Pancreas (tissue), 10 donors: Measurements from ENCODE around the gene PTCD1. TPM values are rescaled to one million over a fixed set of nuclear protein-coding genes. Genes with fewer than 3 reads are reported as not detected.

Source experiments
- ATAC-seq, 4 donors: fragments of 200-7000 bp; cut with Tn5 transposase; one replicate each; pipeline versions ENCODE4 v1.8.0 to v1.9.1; 2020; ENCODE audit warnings: mild to moderate bottlenecking in 4 of 4, moderate library complexity in 4 of 4
- DNase-seq, 6 donors: peaks; one replicate each; pipeline ENCODE4 v3.0.0-alpha.2; 2020
- FAIRE-seq: peaks from 2 replicates; lab custom pipeline; 2012; peaks lifted over from hg19 to GRCh38; lab: Jason Lieb, UNC
- H3K27ac ChIP-seq, 4 donors: fragments of 200-600 bp; sonication (generic); 1 replicate in 3 of 4; 2 replicates in 1 of 4; pipeline versions ENCODE4 v1.5.0 to v1.8.0; 2020
- H3K27me3 ChIP-seq, 4 donors: fragments of 200-600 bp; one replicate each; pipeline ENCODE4 v1.8.0; 2021
- H3K36me3 ChIP-seq, 3 donors: fragments of 200-600 bp; sonication (generic) in 1 of 3; one replicate each; pipeline versions ENCODE4 v1.5.0 to v1.8.0; 2020 to 2021
- H3K4me1 ChIP-seq, 3 donors: fragments of 200-600 bp; one replicate each; pipeline ENCODE4 v1.8.0; 2021
- H3K4me3 ChIP-seq, 4 donors: fragments of 200-600 bp; sonication (generic) in 2 of 4; one replicate each; pipeline versions ENCODE4 v1.5.0 to v1.8.0; 2020 to 2021
- H3K9me3 ChIP-seq, 4 donors: fragments of 200-600 bp; one replicate each; pipeline ENCODE4 v1.8.0; 2021
- WGBS, 2 donors: extraction: QIAGEN DNeasy Blood & Tissue Kit; methylation state at CpG; one replicate each; pipeline ENCODE4 v1.1.7; 2013; 5-methylcytosine and 5-hydroxymethylcytosine counted together
- intact Hi-C, 3 donors: fragments of 100-400 bp; cut with DNase I; formaldehyde crosslinking; loops; one replicate each; pipeline versions ENCODE4 v1.11.1 to v1.14.2; 2022
- polyA plus RNA-seq, 2 donors: library from polyadenylated mRNA; stranded (reverse); fragments of 200-250 nt; gene quantifications; one replicate each; pipeline ENCODE4 v1.2.3, GENCODE V29; 2013
- total RNA-seq, 6 donors: library from RNA; stranded (reverse); fragmentation: NEBNext Ultra II Directional in 4 of 6; extraction: Animal tissue kit (Norgen Biotek cat#: 25700) in 4 of 6; gene quantifications; one replicate each; pipeline versions ENCODE4 v1.2.1 to v1.2.4, GENCODE V29; 2021 to 2023
- TF ChIP-seq, protein P1 (sequence below), 4 donors: fragments of 200-600 bp; sonication (generic) in 3 of 4; IDR thresholded peaks; one replicate each; pipeline versions ENCODE4 v1.5.0 to v1.8.0; 2021; ENCODE audit warnings: antibody characterized with exemption in 4 of 4
- donor health status: healthy with polysubstance abuse.
- donor health status: DM: no; HTN: no; CAD: no; lungs with moderate emphysema.
- donor health status: DM: no; HTN: no; CAD: no.
- donor health status: control.
- donor health status: control.
- donor health status: Bipolar disorder and iron deficiency.
- donor health status: DM: yes; HTN: yes; CAD: no.
- donor health status: DM: no; HTN: no; CAD: no.
- donor health status: DM: no; HTN: no; CAD: no.
- donor health status: DM: yes; HTN: yes; CAD: no.

PTCD1 gene
- total and polyA plus RNA-seq, 8 donors, result 1.4 to 4.0 (median 2.5) TPM

DNA sequence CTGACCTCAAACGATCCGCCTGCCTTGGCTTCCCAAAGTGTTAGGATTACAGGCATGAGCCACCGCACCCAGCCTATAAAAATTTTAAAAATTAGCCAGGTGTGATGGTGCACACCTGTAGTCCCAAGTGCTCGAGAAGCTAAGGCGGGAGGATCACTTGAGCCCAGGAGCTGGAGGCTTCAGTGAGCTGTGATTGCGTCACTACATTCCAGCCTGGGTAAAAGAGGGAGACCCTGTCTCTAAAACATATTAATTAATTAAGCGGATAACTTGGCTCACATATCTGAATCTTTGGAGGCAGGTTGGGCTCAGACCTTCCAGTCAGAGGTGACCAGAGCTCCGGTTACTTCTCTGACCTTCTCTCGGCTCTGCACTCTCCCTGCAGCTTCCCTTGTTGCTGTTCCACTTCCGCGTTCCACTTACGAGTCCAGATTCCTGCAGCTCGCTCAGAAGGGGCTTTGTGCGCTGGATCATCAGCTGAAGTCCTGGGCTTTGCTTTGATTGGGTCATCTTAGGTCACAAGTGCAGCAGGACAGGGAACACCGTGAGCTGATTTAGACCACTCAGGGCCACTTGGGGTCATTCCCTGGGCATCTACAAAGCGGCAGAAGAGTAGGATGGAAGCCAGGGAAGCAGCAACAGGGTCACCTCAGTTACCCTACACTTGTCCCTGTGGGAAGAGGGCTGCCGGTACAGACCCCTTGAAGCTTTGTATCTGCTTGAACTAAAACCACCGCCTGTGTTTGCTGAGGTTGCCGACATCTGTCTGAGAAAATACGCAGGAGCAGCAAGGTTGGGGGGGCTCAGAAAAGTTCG is 66.1 kb downstream of the PTCD1 start:
- TF ChIP-seq, protein P1, sequence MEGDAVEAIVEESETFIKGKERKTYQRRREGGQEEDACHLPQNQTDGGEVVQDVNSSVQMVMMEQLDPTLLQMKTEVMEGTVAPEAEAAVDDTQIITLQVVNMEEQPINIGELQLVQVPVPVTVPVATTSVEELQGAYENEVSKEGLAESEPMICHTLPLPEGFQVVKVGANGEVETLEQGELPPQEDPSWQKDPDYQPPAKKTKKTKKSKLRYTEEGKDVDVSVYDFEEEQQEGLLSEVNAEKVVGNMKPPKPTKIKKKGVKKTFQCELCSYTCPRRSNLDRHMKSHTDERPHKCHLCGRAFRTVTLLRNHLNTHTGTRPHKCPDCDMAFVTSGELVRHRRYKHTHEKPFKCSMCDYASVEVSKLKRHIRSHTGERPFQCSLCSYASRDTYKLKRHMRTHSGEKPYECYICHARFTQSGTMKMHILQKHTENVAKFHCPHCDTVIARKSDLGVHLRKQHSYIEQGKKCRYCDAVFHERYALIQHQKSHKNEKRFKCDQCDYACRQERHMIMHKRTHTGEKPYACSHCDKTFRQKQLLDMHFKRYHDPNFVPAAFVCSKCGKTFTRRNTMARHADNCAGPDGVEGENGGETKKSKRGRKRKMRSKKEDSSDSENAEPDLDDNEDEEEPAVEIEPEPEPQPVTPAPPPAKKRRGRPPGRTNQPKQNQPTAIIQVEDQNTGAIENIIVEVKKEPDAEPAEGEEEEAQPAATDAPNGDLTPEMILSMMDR (IDR thresholded peaks at IDR 0.05), result no peak
- intact Hi-C loops, result no loop called here
- 22% methylated on average over 21 of the region's 21 CpGs for WGBS, 2 donors
- H3K9me3 ChIP-seq, result no peaks in the 10 kb centered on the region
- FAIRE-seq (no peak), DNase-seq (peak in 3 of 6 donors; percentile 61 to 67 (median 65)), ATAC-seq (peak; percentile 5 to 43 (median 32))
- H3K4me3 ChIP-seq, result peak overlapping the region in 2 of 4 donors; percentile 4 to 22
- peak overlapping the region; percentile 38 to 69 (median 62) for H3K27ac ChIP-seq
- H3K4me1 ChIP-seq, result peaks cover 0 to 12% (median 0%) of the 10 kb centered on the region in 3 donors
- H3K27me3 ChIP-seq, result no peaks in the 10 kb centered on the region
- H3K36me3 ChIP-seq, result no peaks in the 10 kb centered on the region

DNA sequence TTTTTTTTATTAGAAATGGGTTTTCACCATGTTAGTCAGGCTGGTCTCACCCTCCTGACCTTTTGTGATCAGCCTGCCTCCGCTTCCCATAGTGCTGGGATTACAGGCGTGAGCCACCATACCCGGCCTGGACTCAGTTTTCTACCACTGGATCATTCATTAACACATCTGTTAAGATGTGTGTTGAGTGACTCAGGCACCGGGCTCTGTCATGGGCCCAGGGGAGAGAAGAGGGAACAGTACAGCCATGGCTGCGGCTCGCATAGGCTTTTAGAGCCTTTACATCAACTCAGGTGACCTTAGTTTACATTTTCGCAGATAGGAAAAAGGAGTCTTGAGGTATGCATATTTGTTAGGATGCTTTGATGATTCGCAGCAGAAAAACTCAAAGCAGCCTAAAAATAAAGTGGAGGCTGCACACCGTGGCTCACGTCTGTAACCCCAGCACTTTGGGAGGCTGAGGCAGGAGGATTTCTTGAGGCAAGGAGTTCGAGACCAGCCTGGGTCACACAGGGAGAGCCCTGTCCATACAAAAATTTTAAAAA is 67.2 kb downstream of the PTCD1 start:
- WGBS, 2 donors, result 87 to 93% methylated on average over 11 of the region's 11 CpGs
- FAIRE-seq, result no peak
- H3K27me3 ChIP-seq, result no peaks in the 10 kb centered on the region

GRCh38 chr7:99369767-99370391 is 68.7 kb downstream of the PTCD1 start:
- no peak for ATAC-seq
- Histone ChIP-seq H3K27ac (no peak overlapping the region), H3K9me3 (no peaks in the 10 kb centered on the region), H3K36me3 (peaks cover 3 to 16% (median 4%) of the 10 kb centered on the region in 3 donors), H3K27me3 (no peaks in the 10 kb centered on the region), H3K4me1 (peaks cover 0 to 9% (median 0%) of the 10 kb centered on the region in 3 donors), H3K4me3 (no peak overlapping the region)
- DNase-seq, result no peak
- WGBS, 2 donors, result 58 to 64% methylated on average over 9 of the region's 9 CpGs
- TF ChIP-seq, protein P1 (IDR thresholded peaks at IDR 0.05), result no peak
- FAIRE-seq, result no peak
- intact Hi-C loops, result no loop called here

More for the DNA sequence above, 67.2 kb downstream of the PTCD1 start:
- no peak for DNase-seq
- Histone ChIP-seq H3K4me1 (peaks cover 0 to 12% (median 0%) of the 10 kb centered on the region in 3 donors), H3K9me3 (no peaks in the 10 kb centered on the region), H3K27ac (peak overlapping the region in 2 of 4 donors; percentile 55 to 69), H3K4me3 (no peak overlapping the region), H3K36me3 (peaks cover 0 to 7% (median 0%) of the 10 kb centered on the region in 3 donors)
- TF ChIP-seq, protein P1 (IDR thresholded peaks at IDR 0.05), result no peak
- intact Hi-C loops, result no loop called here
- no peak for ATAC-seq

- no peak for FAIRE-seq
- H3K9me3 ChIP-seq, result no peaks in the 10 kb centered on the region
- no peak for ATAC-seq
- H3K4me3 ChIP-seq, result no peak overlapping the region
- no peak for DNase-seq
- intact Hi-C loops, result no loop called here
- peaks cover 0 to 9% (median 0%) of the 10 kb centered on the region in 3 donors for H3K4me1 ChIP-seq
- no peak overlapping the region for H3K27ac ChIP-seq
- no peaks in the 10 kb centered on the region for H3K27me3 ChIP-seq
- 93 to 97% methylated on average over 13 of the region's 13 CpGs for WGBS, 2 donors
- peaks cover 3 to 25% (median 10%) of the 10 kb centered on the region in 3 donors for H3K36me3 ChIP-seq
- TF ChIP-seq, protein P1 (IDR thresholded peaks at IDR 0.05), result no peak
Measured at GRCh38 chr7:99368750-99369389, 69.7 kb downstream of the PTCD1 start.

Other genes with a start within 250 kb of the PTCD1 start
- gene KPNA7, start 230.7 kb downstream of the PTCD1 start, total RNA-seq, result under 1 TPM in 3 of 6 donors, not detected in 3; 0.12 to 0.22 (median 0.13) TPM
- under 1 TPM; 0.08 to 0.23 TPM for gene KPNA7, start 230.7 kb downstream of the PTCD1 start, polyA plus RNA-seq
- gene MYH16, start 166.0 kb downstream of the PTCD1 start, total RNA-seq, result under 1 TPM in 1 of 6 donors, not detected in 5; 0.09 TPM
- gene MYH16, start 166.0 kb downstream of the PTCD1 start, polyA plus RNA-seq, result under 1 TPM in 1 of 2 donors, not detected in 1; 0.02 TPM
- 10 to 100 TPM; 32.8 to 80.5 (median 54.7) TPM for gene ARPC1A, start 112.9 kb downstream of the PTCD1 start, total RNA-seq
- gene ARPC1A, start 112.9 kb downstream of the PTCD1 start, polyA plus RNA-seq, result 10 to 100 TPM; 65.2 to 90.9 TPM
- 10 to 100 TPM; 14.4 to 70.4 (median 29.6) TPM for gene ARPC1B, start 64.1 kb downstream of the PTCD1 start, total RNA-seq
- 10 to 100 TPM; 50.3 to 59.6 TPM for gene ARPC1B, start 64.1 kb downstream of the PTCD1 start, polyA plus RNA-seq
- gene PDAP1, start 30.2 kb downstream of the PTCD1 start, total RNA-seq, result 10 to 100 TPM; 27.8 to 53.7 (median 38.2) TPM
- 10 to 100 TPM; 46.7 to 84.6 TPM for gene PDAP1, start 30.2 kb downstream of the PTCD1 start, polyA plus RNA-seq
- 10 to 100 TPM; 26.8 to 44.7 (median 28.9) TPM for gene BUD31, start 29.8 kb downstream of the PTCD1 start, total RNA-seq
- 10 to 100 TPM; 65.7 to 71.7 TPM for gene BUD31, start 29.8 kb downstream of the PTCD1 start, polyA plus RNA-seq
- 10 to 100 TPM; 15.2 to 26.2 (median 21.5) TPM for gene CPSF4, start 145 bp upstream of the PTCD1 start, total RNA-seq
- 10 to 100 TPM; 29.2 to 42.5 TPM for gene CPSF4, start 145 bp upstream of the PTCD1 start, polyA plus RNA-seq
- 100 to 1,000 TPM in 1 of 6 donors, 10 to 100 TPM in 5; 50.8 to 102 (median 83.4) TPM for gene ATP5MF, start 27.4 kb upstream of the PTCD1 start, total RNA-seq
- 100 to 1,000 TPM; 412 to 428 TPM for gene ATP5MF, start 27.4 kb upstream of the PTCD1 start, polyA plus RNA-seq
- gene ZNF789, start 34.1 kb upstream of the PTCD1 start, total RNA-seq, result 1 to 10 TPM; 3.6 to 7.8 (median 4.3) TPM
- 10 to 100 TPM; 12.9 to 21.9 TPM for gene ZNF789, start 34.1 kb upstream of the PTCD1 start, polyA plus RNA-seq
- gene ZNF394, start 61.5 kb upstream of the PTCD1 start, total RNA-seq, result 10 to 100 TPM; 10.3 to 16.8 (median 13.2) TPM
- gene ZNF394, start 61.5 kb upstream of the PTCD1 start, polyA plus RNA-seq, result 10 to 100 TPM; 15.6 to 15.9 TPM
- 1 to 10 TPM; 1.4 to 4.1 (median 2.0) TPM for gene ZKSCAN5, start 65.9 kb upstream of the PTCD1 start, total RNA-seq
- gene ZKSCAN5, start 65.9 kb upstream of the PTCD1 start, polyA plus RNA-seq, result 1 to 10 TPM; 2.4 TPM
- 1 to 10 TPM; 1.7 to 4.1 (median 2.3) TPM for gene FAM200A, start 113.3 kb upstream of the PTCD1 start, total RNA-seq
- 1 to 10 TPM; 2.3 to 4.3 TPM for gene FAM200A, start 113.3 kb upstream of the PTCD1 start, polyA plus RNA-seq
- gene ZNF655, start 119.8 kb upstream of the PTCD1 start, total RNA-seq, result 10 to 100 TPM; 23.2 to 41.8 (median 29.7) TPM
- gene ZNF655, start 119.8 kb upstream of the PTCD1 start, polyA plus RNA-seq, result 10 to 100 TPM; 42.8 to 45.2 TPM
- 1 to 10 TPM in 1 of 6 donors, under 1 TPM in 5; 0.16 to 1.1 (median 0.48) TPM for gene TMEM225B, start 159.5 kb upstream of the PTCD1 start, total RNA-seq
- gene TMEM225B, start 159.5 kb upstream of the PTCD1 start, polyA plus RNA-seq, result 1 to 10 TPM; 1.2 to 1.5 TPM
- 10 to 100 TPM in 1 of 6 donors, 1 to 10 TPM in 5; 7.4 to 12.8 (median 8.2) TPM for gene ZSCAN25, start 178.1 kb upstream of the PTCD1 start, total RNA-seq
- gene ZSCAN25, start 178.1 kb upstream of the PTCD1 start, polyA plus RNA-seq, result 1 to 10 TPM; 4.7 to 5.8 TPM
- 100 to 1,000 TPM in 1 of 6 donors, 10 to 100 TPM in 4, 1 to 10 TPM in 1; 10.0 to 129 (median 28.1) TPM for gene CYP3A5, start 241.2 kb upstream of the PTCD1 start, total RNA-seq
- 100 to 1,000 TPM; 108 to 219 TPM for gene CYP3A5, start 241.2 kb upstream of the PTCD1 start, polyA plus RNA-seq